ENCODE data around the gene INTS13.

- TF ChIP-seq ZNF512 (CRISPR knock-in tag; IDR thresholded peaks at IDR 0.05; ENCODE audit: borderline replicate concordance) = no peak
- TF ChIP-seq CTCF (IDR thresholded peaks at IDR 0.05) = no peak
- no peak for TF ChIP-seq MAX (CRISPR knock-in tag; IDR thresholded peaks at IDR 0.05)
- TF ChIP-seq ZNF263 (CRISPR knock-in tag; IDR thresholded peaks at IDR 0.05; ENCODE audit: low read depth) = no peak
- no peak for TF ChIP-seq E2F1 (CRISPR knock-in tag; IDR thresholded peaks at IDR 0.05)
These were observed 9.1 kb downstream of the INTS13 start for GRCh38 chr12:26928661-26929060.

All from WTC11 (cell line).